Caco-2 (cell line): Measurements from ENCODE around the gene C3orf52. TPM values are rescaled to one million over a fixed set of nuclear protein-coding genes. Genes with fewer than 3 reads are reported as not detected.

ENCODE experiments used
- BruUV-seq: library from RNA; stranded (reverse); fragments of 400-500 nt; replicated peaks from 2 replicates; lab custom pipeline; 2021; lab: Mats Ljungman, UMichigan
- CTCF ChIA-PET: fragments of 300-600 bp; sonication (Branson Sonifier 250); formaldehyde crosslinking; loops from one replicate; lab custom pipeline; 2022; ENCODE audit warnings: antibody characterized with exemption; lab: Charles Lee
- POLR2A ChIA-PET: fragments of 300-600 bp; sonication (Branson Sonifier 250); formaldehyde crosslinking; loops from one replicate; lab custom pipeline; 2022; ENCODE audit warnings: antibody characterized with exemption; lab: Charles Lee
- DNase-seq, 2 experiments: peaks; one replicate each; pipeline versions ENCODE4 v3.0.0 to v3.0.0-alpha.2; 2020 to 2022
- H3K27me3 ChIP-seq: replicated peaks from 2 replicates; pipeline ENCODE4 v1.6.0; 2011; ENCODE audit warnings: low read length; ENCODE audit not compliant: control insufficient read depth, insufficient read depth
- H3K36me3 ChIP-seq: 2 replicates; pipeline ENCODE4 v1.5.1; 2011; ENCODE audit warnings: low read length; ENCODE audit not compliant: control insufficient read depth, insufficient read depth
- H3K4me1 ChIP-seq: fragments of 250-450 bp; sonication (Bioruptor Pico); 2 replicates; pipeline ENCODE4 v1.5.1; 2020; ENCODE audit warnings: mild to moderate bottlenecking
- H3K4me3 ChIP-seq: 2 replicates; pipeline ENCODE4 v1.5.1; 2011; ENCODE audit warnings: low read depth, mild to moderate bottlenecking, control low read depth, low read length
- H3K9me3 ChIP-seq: fragments of 250-450 bp; sonication (Bioruptor Pico); 2 replicates; pipeline ENCODE4 v1.5.1; 2020; ENCODE audit warnings: mild to moderate bottlenecking, moderate library complexity
- H3K27ac Mint-ChIP-seq: one replicate; pipeline ENCODE4 v1.8.0; 2022; ENCODE audit warnings: mixed read lengths; ENCODE audit not compliant: unreplicated experiment
- H3K27me3 Mint-ChIP-seq: one replicate; pipeline ENCODE4 v1.8.0; 2022; ENCODE audit warnings: mixed read lengths; ENCODE audit not compliant: insufficient read depth, unreplicated experiment
- H3K36me3 Mint-ChIP-seq: one replicate; pipeline ENCODE4 v1.8.0; 2022; ENCODE audit warnings: mild to moderate bottlenecking, mixed read lengths; ENCODE audit not compliant: insufficient read depth, unreplicated experiment
- H3K4me1 Mint-ChIP-seq: one replicate; pipeline ENCODE4 v1.8.0; 2022; ENCODE audit warnings: low read depth, mixed read lengths; ENCODE audit not compliant: unreplicated experiment
- H3K4me3 Mint-ChIP-seq: one replicate; pipeline ENCODE4 v1.8.0; 2022; ENCODE audit warnings: mild to moderate bottlenecking, moderate library complexity, mixed read lengths; ENCODE audit not compliant: unreplicated experiment
- H3K9me3 Mint-ChIP-seq: one replicate; pipeline ENCODE4 v1.8.0; 2022; ENCODE audit warnings: mixed read lengths; ENCODE audit not compliant: unreplicated experiment
- intact Hi-C: fragments of 100-400 bp; cut with micrococcal nuclease; formaldehyde crosslinking; loops from one replicate; pipeline ENCODE4 v1.10.0; 2022; ENCODE audit not compliant: unreplicated experiment
- total RNA-seq: library from RNA; stranded (reverse); gene quantifications from 2 replicates; pipeline ENCODE4 v1.2.3, GENCODE V29; 2022
- TF ChIP-seq, protein P1 (sequence below), 2 experiments: fragments of 200-600 bp in 1 of 2; IDR thresholded peaks; 1 replicate in 1 of 2; 2 replicates in 1 of 2; pipeline versions ENCODE4 v1.5.1 to v1.8.0; 2011 to 2022; ENCODE audit warnings: antibody characterized with exemption in 1 of 2, control low read depth in 1 of 2, inconsistent platforms in 1 of 2, low read depth in 1 of 2, low read length in 1 of 2, mild to moderate bottlenecking in 1 of 2, moderate library complexity in 1 of 2; ENCODE audit not compliant: insufficient read depth in 1 of 2, severe bottlenecking in 1 of 2, unreplicated experiment in 1 of 2

The C3orf52 gene
- total RNA-seq, 1 experiment from 2014 or later, result 64.5 TPM

GRCh38 chr3:112117841-112118571 lies 31.8 kb downstream of the C3orf52 start:
- Mint-ChIP-seq H3K27me3 (no peaks in the 10 kb centered on the region), H3K4me3 (no peak overlapping the region), H3K9me3 (no peaks in the 10 kb centered on the region), H3K36me3 (peaks cover 84% of the 10 kb centered on the region), H3K4me1 (peaks cover 7% of the 10 kb centered on the region), H3K27ac (no peak overlapping the region)
- no peaks in the 10 kb centered on the region for H3K27me3 ChIP-seq
- CTCF ChIA-PET, result no interaction called here
- POLR2A ChIA-PET, result no interaction called here
- intact Hi-C loops, result no loop called here
- H3K36me3 ChIP-seq, result peaks cover 6% of the 10 kb centered on the region
- peaks cover 7% of the 10 kb centered on the region; the same call in 1 of the 2 replicates for H3K4me1 ChIP-seq
- BruUV-seq, result no TSS peak
- no peaks in the 10 kb centered on the region for H3K9me3 ChIP-seq
- no peak for DNase-seq
- TF ChIP-seq, protein P1, sequence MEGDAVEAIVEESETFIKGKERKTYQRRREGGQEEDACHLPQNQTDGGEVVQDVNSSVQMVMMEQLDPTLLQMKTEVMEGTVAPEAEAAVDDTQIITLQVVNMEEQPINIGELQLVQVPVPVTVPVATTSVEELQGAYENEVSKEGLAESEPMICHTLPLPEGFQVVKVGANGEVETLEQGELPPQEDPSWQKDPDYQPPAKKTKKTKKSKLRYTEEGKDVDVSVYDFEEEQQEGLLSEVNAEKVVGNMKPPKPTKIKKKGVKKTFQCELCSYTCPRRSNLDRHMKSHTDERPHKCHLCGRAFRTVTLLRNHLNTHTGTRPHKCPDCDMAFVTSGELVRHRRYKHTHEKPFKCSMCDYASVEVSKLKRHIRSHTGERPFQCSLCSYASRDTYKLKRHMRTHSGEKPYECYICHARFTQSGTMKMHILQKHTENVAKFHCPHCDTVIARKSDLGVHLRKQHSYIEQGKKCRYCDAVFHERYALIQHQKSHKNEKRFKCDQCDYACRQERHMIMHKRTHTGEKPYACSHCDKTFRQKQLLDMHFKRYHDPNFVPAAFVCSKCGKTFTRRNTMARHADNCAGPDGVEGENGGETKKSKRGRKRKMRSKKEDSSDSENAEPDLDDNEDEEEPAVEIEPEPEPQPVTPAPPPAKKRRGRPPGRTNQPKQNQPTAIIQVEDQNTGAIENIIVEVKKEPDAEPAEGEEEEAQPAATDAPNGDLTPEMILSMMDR (IDR thresholded peaks at IDR 0.05; ENCODE audit: insufficient read depth in 1 of 2, low read depth in 1 of 2, low read length in 1 of 2, severe bottlenecking in 1 of 2, unreplicated experiment in 1 of 2), result no peak
- no peak overlapping the region for H3K4me3 ChIP-seq

DNA sequence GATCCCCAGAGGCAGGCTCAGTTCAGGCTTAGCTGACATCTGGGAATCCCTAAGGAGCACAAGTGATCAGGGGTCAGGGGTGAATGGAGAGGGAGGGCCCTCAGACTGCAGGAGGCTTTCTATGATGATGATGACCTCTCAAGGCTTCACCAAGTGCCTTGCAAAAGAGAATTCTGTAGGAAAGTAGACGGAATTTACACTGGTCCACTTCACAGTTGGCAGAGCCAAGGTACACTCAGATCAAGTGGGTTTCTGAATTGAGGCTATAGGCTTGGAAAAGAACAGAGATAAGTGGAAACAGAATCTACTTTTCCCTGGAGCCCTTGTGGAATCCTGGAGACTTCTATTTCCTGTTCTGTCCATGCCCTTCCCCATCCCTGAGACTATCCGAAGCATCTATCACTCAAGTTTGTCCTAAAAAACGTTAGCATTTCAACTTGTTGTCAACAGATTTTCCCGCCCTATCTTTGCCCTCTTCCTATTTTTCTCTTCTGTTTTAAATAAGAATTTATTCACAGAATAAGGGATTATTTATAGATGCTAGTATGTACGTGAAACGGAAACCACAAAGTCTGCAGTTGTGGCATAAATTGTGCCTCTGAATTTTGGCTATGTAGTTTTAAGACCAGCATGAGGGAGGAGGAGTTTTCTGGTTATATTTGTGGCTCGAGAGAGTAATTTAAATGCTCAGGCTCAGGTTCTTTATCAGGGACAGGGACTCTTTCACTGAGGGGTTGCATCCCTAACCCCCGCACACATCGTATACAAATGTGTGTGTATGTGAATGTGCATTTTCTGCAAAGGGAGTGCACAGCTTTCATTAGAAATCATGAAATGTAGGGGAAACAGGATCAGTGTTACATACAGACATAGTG lies 34.0 kb downstream of the C3orf52 start:
- H3K36me3 Mint-ChIP-seq, result peaks cover 71% of the 10 kb centered on the region
- POLR2A ChIA-PET, result no interaction called here
- H3K27ac Mint-ChIP-seq, result no peak overlapping the region
- Histone ChIP-seq H3K27me3 (no peaks in the 10 kb centered on the region), H3K4me1 (peaks cover 7% of the 10 kb centered on the region; the same call in 1 of the 2 replicates), H3K36me3 (peaks cover 3% of the 10 kb centered on the region; the same call in 1 of the 2 replicates), H3K9me3 (no peaks in the 10 kb centered on the region), H3K4me3 (no peak overlapping the region)
- peaks cover 5% of the 10 kb centered on the region for H3K4me1 Mint-ChIP-seq
- CTCF ChIA-PET, result no interaction called here
- intact Hi-C loops, result no loop called here
- no peak overlapping the region for H3K4me3 Mint-ChIP-seq
- no TSS peak for BruUV-seq
- no peaks in the 10 kb centered on the region for H3K9me3 Mint-ChIP-seq
- H3K27me3 Mint-ChIP-seq, result no peaks in the 10 kb centered on the region
- no peak for DNase-seq
- TF ChIP-seq, protein P1 (IDR thresholded peaks at IDR 0.05; ENCODE audit: insufficient read depth in 1 of 2, low read depth in 1 of 2, low read length in 1 of 2, severe bottlenecking in 1 of 2, unreplicated experiment in 1 of 2), result no peak
